ENCODE measurements around the gene SMURF2. TPM values are rescaled to one million over a fixed set of nuclear protein-coding genes. Genes with fewer than 3 reads are reported as not detected.

SMURF2 gene
- total and polyA plus RNA-seq, 9 of the 15 experiments (the other 6 are each of a cell fraction or from before 2014, with no cell fraction given): 3.8 to 22.0 (median 14.8) TPM

- TF ChIP-seq NFE2 (IDR thresholded peaks at IDR 0.05; ENCODE audit: low read depth) (no peak), TRIM24 (IDR thresholded peaks at IDR 0.05) (no peak), GTF2A2 (tag; IDR thresholded peaks at IDR 0.05) (no peak), CHAMP1 (IDR thresholded peaks at IDR 0.05) (no peak), NCOA2 (IDR thresholded peaks at IDR 0.05; ENCODE audit: partially characterized antibody in 2 of 2) (no peak), POU5F1 (IDR thresholded peaks at IDR 0.05; ENCODE audit: borderline replicate concordance, low read depth, low read length, partially characterized antibody) (no peak), EP400 (IDR thresholded peaks at IDR 0.05) (no peak), CGGBP1 (CRISPR knock-in tag; IDR thresholded peaks at IDR 0.05) (peak; percentile 68; the same call in 1 of the 2 replicates), MECOM (CRISPR knock-in tag; IDR thresholded peaks at IDR 0.05) (no peak), NR2C2 (CRISPR knock-in tag; IDR thresholded peaks at IDR 0.05) (no peak), NR2C2 (tag; IDR thresholded peaks at IDR 0.05) (peak; percentile 36; the same call in 1 of the 2 replicates), RBM17 (IDR thresholded peaks at IDR 0.05; ENCODE audit: borderline replicate concordance, low read depth, low read length) (no peak), NCOA4 (IDR thresholded peaks at IDR 0.05; ENCODE audit: partially characterized antibody) (no peak), XRCC3 (IDR thresholded peaks at IDR 0.05) (no peak), FOXJ2 (tag; IDR thresholded peaks at IDR 0.05) (no peak), PPARD (CRISPR knock-in tag; IDR thresholded peaks at IDR 0.05) (no peak), RHOXF2B (CRISPR knock-in tag; conservative IDR thresholded peaks at IDR 0.05) (no peak), THAP12 (CRISPR knock-in tag; IDR thresholded peaks at IDR 0.05) (peak; percentile 89), ZNF512 (tag; IDR thresholded peaks at IDR 0.05) (no peak), HNRNPH1 (optimal IDR thresholded peaks at IDR 0.05; ENCODE audit: low read depth, low read length) (no peak), HSF4 (CRISPR knock-in tag; IDR thresholded peaks at IDR 0.05; ENCODE audit: borderline replicate concordance) (no peak), RB1 (IDR thresholded peaks at IDR 0.05; ENCODE audit: low read depth) (peak; percentile 87)
Observed at GRCh38 chr17:64661976-64662773, at the start of gene SMURF2 (continued).

Data from K562 (cell line).